Measurements from ENCODE around the gene CMTM6.
"Not testable (repeated sequence)": the region's sequence is repeated elsewhere in the genome, so short reads cannot be mapped to it uniquely, and the experiment has no call there.

Gene CMTM6

DNA sequence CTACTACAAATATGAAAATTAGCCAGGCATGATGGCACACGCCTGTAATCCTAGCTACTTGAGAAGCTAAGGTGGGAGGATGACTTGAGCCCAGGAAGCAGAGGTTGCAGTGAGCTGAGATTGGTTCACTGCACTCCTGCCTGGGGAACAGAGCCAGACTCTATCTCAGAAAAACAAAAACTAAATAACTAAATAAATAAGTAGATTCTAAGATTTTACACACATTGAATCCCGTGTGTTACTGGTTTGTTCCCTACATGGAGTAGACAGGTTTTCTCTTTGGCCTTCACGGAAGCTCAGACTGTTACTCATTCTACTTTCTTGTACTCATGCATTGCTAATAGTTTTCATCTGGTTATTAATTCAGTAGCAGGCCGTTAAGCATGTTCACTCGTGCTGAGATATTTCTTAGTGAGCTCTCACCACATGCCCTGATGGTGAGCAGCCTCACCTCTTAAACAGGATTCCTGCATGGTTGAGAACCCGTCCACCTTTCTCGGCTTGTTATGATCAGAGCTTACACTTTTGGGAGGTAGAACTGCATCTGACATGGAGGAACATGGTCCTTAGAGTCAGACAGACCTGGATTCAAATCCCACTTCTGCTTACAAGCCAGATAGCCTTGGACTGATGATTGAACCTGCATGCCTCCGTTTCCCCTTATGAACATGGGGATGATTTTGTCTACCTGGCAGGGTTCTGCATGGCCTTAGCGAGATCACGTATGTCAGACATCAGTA is 61.9 kb downstream of the CMTM6 start:
- no peak for DNase-seq

GRCh38 chr3:32439421-32439820 is 63.2 kb downstream of the CMTM6 start:
- not testable (repeated sequence) for DNase-seq

- peak; percentile 43 for DNase-seq
Measured at GRCh38 chr3:32438596-32439344, 63.9 kb downstream of the CMTM6 start.

DNA sequence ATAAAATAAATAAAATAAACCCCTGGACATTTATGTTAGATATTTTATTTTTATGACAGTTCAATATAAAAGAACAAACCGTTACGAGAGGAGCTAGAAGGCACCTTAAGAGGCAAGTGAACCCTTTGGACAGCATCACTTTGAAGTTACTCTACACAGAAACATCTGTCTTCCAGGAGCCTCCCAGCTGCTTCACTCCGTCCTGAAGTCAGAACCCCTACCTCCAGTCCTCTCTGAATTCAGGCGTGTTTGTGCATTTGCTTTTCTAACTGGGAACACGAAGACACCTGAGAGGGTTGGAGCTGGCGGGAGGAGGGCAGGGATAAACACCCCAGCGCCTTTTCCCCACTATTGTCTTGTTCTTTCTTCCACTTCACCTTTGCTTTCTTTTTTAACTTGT is 64.8 kb downstream of the CMTM6 start:
- DNase-seq = no peak

- no peak for DNase-seq
Measured at GRCh38 chr3:32436816-32437189, 65.8 kb downstream of the CMTM6 start.

- DNase-seq = no peak
Measured at GRCh38 chr3:32435911-32436815, 66.5 kb downstream of the CMTM6 start.

DNA sequence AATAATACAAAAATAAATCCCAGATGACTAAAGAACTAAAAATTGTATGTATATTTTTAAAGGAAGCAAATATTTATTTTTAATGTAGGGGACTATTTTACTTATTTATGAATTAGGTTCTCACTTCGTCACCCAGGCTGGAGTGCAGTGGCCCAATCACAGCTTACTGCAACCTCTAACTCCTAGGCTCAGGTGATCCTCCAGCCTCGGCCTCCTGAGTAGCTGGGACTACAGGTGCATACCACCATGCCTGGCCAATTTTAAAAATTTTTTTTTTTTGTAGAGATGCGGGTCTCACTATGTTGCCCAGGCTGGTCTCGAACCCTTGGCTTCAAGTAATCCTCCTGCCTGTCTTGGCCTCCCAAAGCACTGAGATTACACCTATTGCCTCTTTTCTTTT is 68.4 kb downstream of the CMTM6 start:
- no peak for DNase-seq

GRCh38 chr3:32432711-32433530 is 69.7 kb downstream of the CMTM6 start:
- DNase-seq = no peak

DNA sequence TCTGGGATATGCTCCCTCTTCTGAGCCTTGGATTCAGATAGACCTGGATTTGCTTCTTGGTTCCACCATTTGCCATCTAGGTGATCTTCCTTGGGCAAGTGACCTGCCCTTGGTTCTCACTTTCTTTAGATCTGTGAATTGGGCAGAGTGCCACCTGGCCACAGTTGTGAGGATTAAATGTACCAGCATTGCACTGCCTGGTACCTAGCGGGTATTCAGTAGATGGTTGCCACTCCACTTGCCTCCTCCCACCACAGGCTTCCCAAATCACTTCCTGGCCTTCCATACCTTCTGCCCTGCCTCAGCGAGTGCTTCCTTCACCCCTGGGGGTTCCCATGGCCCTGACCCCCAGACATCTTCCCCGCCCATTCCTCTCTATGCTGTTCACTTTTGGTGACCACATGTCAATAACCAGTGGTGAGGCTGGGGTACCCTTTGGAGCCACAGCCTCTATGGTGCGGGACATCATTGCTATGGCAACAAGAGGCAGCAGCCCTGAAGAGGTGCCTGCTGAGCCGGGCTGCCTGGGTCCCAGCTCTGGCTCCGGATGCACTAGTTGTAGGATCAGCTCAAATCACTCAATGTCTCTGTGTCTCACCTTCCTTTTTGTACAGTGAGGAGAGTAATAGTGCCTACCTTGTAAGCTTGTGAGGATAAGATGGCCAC is 70.5 kb downstream of the CMTM6 start:
- DNase-seq = no peak

- no peak for DNase-seq
Measured at GRCh38 chr3:32431481-32431880, 71.2 kb downstream of the CMTM6 start.
